Fibroblast of lung (primary cell): Measurements from ENCODE around the gene BEST4.

Source experiments
- EZH2 ChIP-seq: IDR thresholded peaks from 2 replicates; pipeline ENCODE4 v1.5.1; 2012; ENCODE audit warnings: low read length, control low read depth, mild to moderate bottlenecking; ENCODE audit errors: missing control alignments
- TF ChIP-seq, protein P1 (sequence below), 2 donors: IDR thresholded peaks in 1 of 2; conservative IDR thresholded peaks in 1 of 2; 1 replicate in 1 of 2; 2 replicates in 1 of 2; pipeline ENCODE4 v1.5.1; 2011 to 2012; ENCODE audit warnings: low read length in 2 of 2, control low read depth in 1 of 2, inconsistent platforms in 1 of 2, low read depth in 1 of 2, mild to moderate bottlenecking in 1 of 2

- no peak for TF ChIP-seq EZH2
- TF ChIP-seq, protein P1, sequence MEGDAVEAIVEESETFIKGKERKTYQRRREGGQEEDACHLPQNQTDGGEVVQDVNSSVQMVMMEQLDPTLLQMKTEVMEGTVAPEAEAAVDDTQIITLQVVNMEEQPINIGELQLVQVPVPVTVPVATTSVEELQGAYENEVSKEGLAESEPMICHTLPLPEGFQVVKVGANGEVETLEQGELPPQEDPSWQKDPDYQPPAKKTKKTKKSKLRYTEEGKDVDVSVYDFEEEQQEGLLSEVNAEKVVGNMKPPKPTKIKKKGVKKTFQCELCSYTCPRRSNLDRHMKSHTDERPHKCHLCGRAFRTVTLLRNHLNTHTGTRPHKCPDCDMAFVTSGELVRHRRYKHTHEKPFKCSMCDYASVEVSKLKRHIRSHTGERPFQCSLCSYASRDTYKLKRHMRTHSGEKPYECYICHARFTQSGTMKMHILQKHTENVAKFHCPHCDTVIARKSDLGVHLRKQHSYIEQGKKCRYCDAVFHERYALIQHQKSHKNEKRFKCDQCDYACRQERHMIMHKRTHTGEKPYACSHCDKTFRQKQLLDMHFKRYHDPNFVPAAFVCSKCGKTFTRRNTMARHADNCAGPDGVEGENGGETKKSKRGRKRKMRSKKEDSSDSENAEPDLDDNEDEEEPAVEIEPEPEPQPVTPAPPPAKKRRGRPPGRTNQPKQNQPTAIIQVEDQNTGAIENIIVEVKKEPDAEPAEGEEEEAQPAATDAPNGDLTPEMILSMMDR (conservative IDR thresholded peaks at IDR 0.05 in 1 of 2, IDR thresholded peaks at IDR 0.05 in 1 of 2; ENCODE audit: low read depth in 1 of 2, low read length in 2 of 2), result no peak
Measured at GRCh38 chr1:44828003-44828651, 40.2 kb upstream of the BEST4 start.
